Chondrocyte (in vitro differentiated cells): ENCODE measurements around the gene RESP18. TPM values are rescaled to one million over a fixed set of nuclear protein-coding genes. Genes with fewer than 3 reads are reported as not detected.
A peak's percentile ranks its signal among the peaks of the same experiment; 100 is the strongest.

ENCODE experiments used
- DNase-seq: peaks from one replicate; pipeline ENCODE4 v3.0.0; 2021; ENCODE audit warnings: mixed read lengths, low spot score
- H3K27ac Mint-ChIP-seq: one replicate; pipeline ENCODE4 v1.8.0; 2021; ENCODE audit warnings: mild to moderate bottlenecking, moderate library complexity, mixed read lengths; ENCODE audit not compliant: unreplicated experiment
- H3K27me3 Mint-ChIP-seq: 2 replicates; pipeline ENCODE4 v1.8.0; 2021; ENCODE audit warnings: low read depth, mixed read lengths
- H3K36me3 Mint-ChIP-seq: 2 replicates; pipeline ENCODE4 v1.8.0; 2021; ENCODE audit warnings: low read depth, mixed read lengths
- H3K4me1 Mint-ChIP-seq: 2 replicates; pipeline ENCODE4 v1.8.0; 2021; ENCODE audit warnings: low read depth, mild to moderate bottlenecking, mixed read lengths
- H3K4me3 Mint-ChIP-seq: one replicate; pipeline ENCODE4 v1.8.0; 2021; ENCODE audit warnings: mild to moderate bottlenecking, moderate library complexity, mixed read lengths; ENCODE audit not compliant: unreplicated experiment
- H3K9me3 Mint-ChIP-seq: 2 replicates; pipeline ENCODE4 v1.8.0; 2021; ENCODE audit warnings: low read depth, mixed read lengths
- CTCF ChIP-seq: fragments of 200-600 bp; sonication (generic); IDR thresholded peaks from 2 replicates; pipeline ENCODE4 v1.5.0; 2021; ENCODE audit warnings: antibody characterized with exemption, mild to moderate bottlenecking, moderate library complexity
- total RNA-seq: library from RNA; stranded (reverse); gene quantifications from 3 replicates; pipeline ENCODE4 v1.2.1, GENCODE V29; 2021

The RESP18 gene
- total RNA-seq, 1 donor from 2014 or later, result not detected

GRCh38 chr2:219300022-219300421 lies 32.5 kb downstream of the RESP18 start:
- H3K4me1 Mint-ChIP-seq, result peaks cover 7% of the 10 kb centered on the region
- no peaks in the 10 kb centered on the region for H3K9me3 Mint-ChIP-seq
- peaks cover 41% of the 10 kb centered on the region for H3K27me3 Mint-ChIP-seq
- DNase-seq, result no peak
- H3K36me3 Mint-ChIP-seq, result no peaks in the 10 kb centered on the region
- TF ChIP-seq CTCF, result no peak
- H3K4me3 Mint-ChIP-seq, result no peak overlapping the region
- H3K27ac Mint-ChIP-seq, result no peak overlapping the region

GRCh38 chr2:219299372-219299760 lies 33.2 kb downstream of the RESP18 start:
- no peak for DNase-seq
- no peak for TF ChIP-seq CTCF
- Mint-ChIP-seq H3K27me3 (peaks cover 34% of the 10 kb centered on the region), H3K9me3 (no peaks in the 10 kb centered on the region), H3K27ac (no peak overlapping the region), H3K36me3 (no peaks in the 10 kb centered on the region), H3K4me1 (peaks cover 10% of the 10 kb centered on the region), H3K4me3 (no peak overlapping the region)

DNA sequence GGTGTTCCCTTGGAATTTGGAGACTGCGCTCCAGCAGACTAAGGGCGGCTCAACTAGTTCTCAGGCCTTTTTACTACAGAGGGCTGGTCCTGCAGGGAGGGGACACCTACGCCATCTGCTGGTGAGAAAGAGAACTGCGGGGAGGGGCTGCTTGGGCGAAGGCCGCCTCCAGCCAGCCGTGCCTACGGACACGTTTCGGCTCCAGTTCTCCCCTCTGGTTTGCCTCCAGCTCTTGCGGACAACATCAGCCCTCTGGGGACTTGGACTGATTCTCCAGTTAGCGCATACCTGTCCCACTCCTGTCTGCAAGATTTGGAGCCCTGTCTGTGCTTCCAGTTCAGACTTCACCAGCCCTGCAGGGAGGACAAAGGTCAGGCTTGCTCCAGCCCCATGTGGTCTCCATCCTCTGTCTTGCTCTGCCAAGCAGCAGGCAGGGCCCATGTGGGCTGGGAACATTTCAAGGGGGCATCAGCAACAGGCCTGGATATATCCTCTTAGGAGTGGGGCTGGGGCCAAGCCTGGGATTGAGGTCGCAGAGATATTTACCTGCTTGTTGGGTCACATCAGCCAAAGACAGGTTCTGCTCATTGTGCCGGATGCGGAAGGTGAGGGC lies 33.7 kb downstream of the RESP18 start:
- TF ChIP-seq CTCF, result peak; percentile 89
- H3K27ac Mint-ChIP-seq, result no peak overlapping the region
- DNase-seq, result no peak
- H3K4me3 Mint-ChIP-seq, result no peak overlapping the region
- H3K4me1 Mint-ChIP-seq, result peaks cover 15% of the 10 kb centered on the region
- H3K9me3 Mint-ChIP-seq, result no peaks in the 10 kb centered on the region
- no peaks in the 10 kb centered on the region for H3K36me3 Mint-ChIP-seq
- H3K27me3 Mint-ChIP-seq, result peaks cover 32% of the 10 kb centered on the region

GRCh38 chr2:219297766-219298456 lies 34.6 kb downstream of the RESP18 start:
- Mint-ChIP-seq H3K9me3 (no peaks in the 10 kb centered on the region), H3K4me1 (peaks cover 15% of the 10 kb centered on the region), H3K27me3 (peaks cover 24% of the 10 kb centered on the region), H3K4me3 (no peak overlapping the region), H3K27ac (no peak overlapping the region), H3K36me3 (no peaks in the 10 kb centered on the region)
- no peak for TF ChIP-seq CTCF
- DNase-seq, result no peak

GRCh38 chr2:219296631-219297391 lies 35.7 kb downstream of the RESP18 start:
- H3K27ac Mint-ChIP-seq, result no peak overlapping the region
- no peaks in the 10 kb centered on the region for H3K36me3 Mint-ChIP-seq
- peaks cover 15% of the 10 kb centered on the region for H3K4me1 Mint-ChIP-seq
- no peak overlapping the region for H3K4me3 Mint-ChIP-seq
- TF ChIP-seq CTCF, result no peak
- H3K27me3 Mint-ChIP-seq, result peaks cover 18% of the 10 kb centered on the region
- no peaks in the 10 kb centered on the region for H3K9me3 Mint-ChIP-seq
- DNase-seq, result no peak
